ENCODE data around the gene ARID3A.

- TF ChIP-seq POLR2A (IDR thresholded peaks at IDR 0.05; ENCODE audit: low read depth, low read length) = no peak
- TF ChIP-seq CTCF (conservative IDR thresholded peaks at IDR 0.05; ENCODE audit: low read depth, low read length) = no peak
- TF ChIP-seq RAD21 (IDR thresholded peaks at IDR 0.05; ENCODE audit: low read length) = no peak
- TF ChIP-seq CHD1 (IDR thresholded peaks at IDR 0.05; ENCODE audit: low read depth, low read length) = no peak
- no peak for TF ChIP-seq NFE2L2 (IDR thresholded peaks at IDR 0.05; ENCODE audit: low read depth, low read length)
- TF ChIP-seq, protein P1, sequence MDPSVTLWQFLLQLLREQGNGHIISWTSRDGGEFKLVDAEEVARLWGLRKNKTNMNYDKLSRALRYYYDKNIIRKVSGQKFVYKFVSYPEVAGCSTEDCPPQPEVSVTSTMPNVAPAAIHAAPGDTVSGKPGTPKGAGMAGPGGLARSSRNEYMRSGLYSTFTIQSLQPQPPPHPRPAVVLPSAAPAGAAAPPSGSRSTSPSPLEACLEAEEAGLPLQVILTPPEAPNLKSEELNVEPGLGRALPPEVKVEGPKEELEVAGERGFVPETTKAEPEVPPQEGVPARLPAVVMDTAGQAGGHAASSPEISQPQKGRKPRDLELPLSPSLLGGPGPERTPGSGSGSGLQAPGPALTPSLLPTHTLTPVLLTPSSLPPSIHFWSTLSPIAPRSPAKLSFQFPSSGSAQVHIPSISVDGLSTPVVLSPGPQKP (IDR thresholded peaks at IDR 0.05; ENCODE audit: borderline replicate concordance, low read depth, low read length) = no peak
Observed at GRCh38 chr19:991174-991931, 65.5 kb downstream of the ARID3A start.

Measured in IMR-90 (cell line).